ENCODE results near the gene RIMBP2.

RIMBP2 gene

DNA sequence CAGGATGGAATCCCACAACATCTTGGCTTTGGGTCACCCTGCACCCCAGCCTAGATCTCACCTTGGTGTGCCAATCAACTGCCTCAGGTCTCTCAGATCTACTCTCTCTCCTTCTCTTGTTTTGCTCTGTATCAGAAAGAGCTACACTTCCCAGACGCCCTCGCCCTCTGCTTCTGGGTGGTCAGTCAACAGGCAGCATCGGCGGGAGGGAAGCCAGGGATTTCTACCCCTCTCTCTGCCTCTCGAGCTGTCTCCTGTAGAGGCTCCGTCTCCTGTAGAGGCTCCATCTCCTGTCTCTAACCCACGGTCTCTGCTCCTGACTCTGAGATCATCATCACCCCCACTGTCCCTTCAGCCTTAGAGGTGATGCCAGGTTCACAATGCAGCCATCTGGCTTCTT is 226.8 kb downstream of the RIMBP2 start:
- TF ChIP-seq, protein P1, sequence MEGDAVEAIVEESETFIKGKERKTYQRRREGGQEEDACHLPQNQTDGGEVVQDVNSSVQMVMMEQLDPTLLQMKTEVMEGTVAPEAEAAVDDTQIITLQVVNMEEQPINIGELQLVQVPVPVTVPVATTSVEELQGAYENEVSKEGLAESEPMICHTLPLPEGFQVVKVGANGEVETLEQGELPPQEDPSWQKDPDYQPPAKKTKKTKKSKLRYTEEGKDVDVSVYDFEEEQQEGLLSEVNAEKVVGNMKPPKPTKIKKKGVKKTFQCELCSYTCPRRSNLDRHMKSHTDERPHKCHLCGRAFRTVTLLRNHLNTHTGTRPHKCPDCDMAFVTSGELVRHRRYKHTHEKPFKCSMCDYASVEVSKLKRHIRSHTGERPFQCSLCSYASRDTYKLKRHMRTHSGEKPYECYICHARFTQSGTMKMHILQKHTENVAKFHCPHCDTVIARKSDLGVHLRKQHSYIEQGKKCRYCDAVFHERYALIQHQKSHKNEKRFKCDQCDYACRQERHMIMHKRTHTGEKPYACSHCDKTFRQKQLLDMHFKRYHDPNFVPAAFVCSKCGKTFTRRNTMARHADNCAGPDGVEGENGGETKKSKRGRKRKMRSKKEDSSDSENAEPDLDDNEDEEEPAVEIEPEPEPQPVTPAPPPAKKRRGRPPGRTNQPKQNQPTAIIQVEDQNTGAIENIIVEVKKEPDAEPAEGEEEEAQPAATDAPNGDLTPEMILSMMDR (IDR thresholded peaks at IDR 0.05; ENCODE audit: low read depth, low read length), result no peak
- DNase-seq (ENCODE audit: extremely low read depth, low read depth), result no peak

DNA sequence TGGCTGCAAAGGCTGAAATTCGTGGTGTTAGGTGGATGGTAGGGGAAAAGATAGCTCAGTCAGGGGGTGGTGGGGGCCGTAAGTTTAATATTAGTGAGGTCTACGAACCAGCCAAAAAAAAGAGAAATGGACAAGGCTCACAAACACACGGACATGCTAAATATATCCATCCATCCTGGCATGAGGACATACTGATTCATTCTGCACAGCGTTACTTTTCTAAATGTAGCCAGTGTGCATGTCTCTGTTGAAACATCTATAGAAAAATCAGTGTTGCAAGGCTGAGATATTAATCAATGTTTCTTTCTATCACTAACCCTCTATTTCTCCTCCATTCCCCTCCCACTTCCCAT is 227.8 kb downstream of the RIMBP2 start:
- no peak for DNase-seq (ENCODE audit: extremely low read depth, low read depth)

DNA sequence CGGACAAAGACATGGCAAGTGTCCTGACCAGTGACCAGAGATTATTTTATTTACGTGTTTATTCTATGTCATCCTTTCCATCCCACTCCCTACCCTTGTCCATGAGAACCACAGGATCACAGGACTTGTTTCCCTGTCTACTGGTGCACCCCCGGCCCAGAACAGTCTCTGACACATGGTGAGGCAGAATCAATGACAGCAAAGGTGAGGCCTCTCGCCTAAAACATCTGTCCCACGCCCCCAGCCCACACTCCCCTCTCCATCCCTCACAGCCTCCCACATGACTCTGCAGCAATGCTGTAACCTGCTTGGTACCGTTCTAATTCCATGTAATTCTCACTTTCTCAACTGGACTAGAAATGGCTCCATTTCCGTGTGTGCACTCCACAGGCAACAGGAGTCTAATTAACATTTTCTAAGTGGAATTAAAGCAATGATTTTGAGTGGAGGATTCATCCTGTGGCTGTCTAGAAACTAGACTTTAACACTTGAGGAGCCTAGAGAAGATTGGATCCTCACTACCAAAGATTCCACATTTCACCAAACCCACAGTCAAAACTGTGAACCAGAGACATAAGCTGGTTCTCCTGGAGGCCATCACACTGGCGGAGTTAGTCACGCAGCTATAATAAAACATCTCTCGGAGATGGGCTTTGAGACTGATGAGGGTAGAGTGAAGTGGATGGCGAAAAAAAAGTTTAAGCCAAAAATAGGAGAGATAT is 228.3 kb downstream of the RIMBP2 start:
- TF ChIP-seq, protein P1 (IDR thresholded peaks at IDR 0.05; ENCODE audit: low read depth, low read length), result no peak
- no peak for DNase-seq (ENCODE audit: extremely low read depth, low read depth)

More for the DNA sequence above, 227.8 kb downstream of the RIMBP2 start:
- TF ChIP-seq, protein P1 (IDR thresholded peaks at IDR 0.05; ENCODE audit: low read depth, low read length), result no peak

DNA sequence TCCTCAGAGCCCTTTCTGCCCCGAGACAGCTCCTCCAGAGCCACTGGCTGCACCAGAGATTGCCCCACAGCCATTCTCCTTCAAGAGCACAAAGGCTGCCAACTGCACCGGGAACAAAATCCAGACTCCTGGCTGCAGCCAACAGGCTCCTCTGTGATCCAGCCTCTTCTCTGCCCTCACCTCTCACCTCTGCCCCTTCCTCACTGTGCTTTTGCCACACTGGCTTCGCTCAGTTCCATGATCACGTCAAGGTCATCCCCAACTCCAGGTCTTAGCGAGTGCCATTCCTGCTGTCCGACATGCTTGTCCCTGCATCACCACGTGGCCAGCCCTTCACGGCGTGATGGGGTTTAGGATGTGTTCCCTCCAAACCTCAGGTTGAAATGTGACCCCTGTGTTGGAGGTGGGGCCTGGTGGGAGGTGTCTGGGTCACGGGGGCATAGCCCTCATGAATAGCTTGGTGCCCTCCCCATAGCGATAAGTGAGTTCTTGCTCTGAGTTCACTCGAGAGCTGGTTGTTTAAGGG is 229.1 kb downstream of the RIMBP2 start:
- TF ChIP-seq, protein P1 (IDR thresholded peaks at IDR 0.05; ENCODE audit: low read depth, low read length), result no peak
- DNase-seq (ENCODE audit: extremely low read depth, low read depth), result no peak

DNA sequence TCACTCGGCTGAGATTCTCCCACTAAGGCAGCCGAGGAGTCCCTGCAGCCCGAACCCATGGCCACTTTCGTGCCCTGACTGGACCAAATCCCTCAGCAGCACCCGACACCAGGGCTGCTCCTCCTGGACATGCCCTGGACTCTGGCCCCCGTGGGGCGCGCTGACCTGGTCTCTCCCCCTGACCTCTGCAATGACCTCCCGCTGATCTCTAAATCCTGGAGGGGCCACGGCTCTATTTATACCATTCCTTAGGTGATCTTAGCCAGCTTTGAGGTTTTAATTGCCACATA is 230.0 kb downstream of the RIMBP2 start:
- TF ChIP-seq, protein P1 (IDR thresholded peaks at IDR 0.05; ENCODE audit: low read depth, low read length), result no peak

DNA sequence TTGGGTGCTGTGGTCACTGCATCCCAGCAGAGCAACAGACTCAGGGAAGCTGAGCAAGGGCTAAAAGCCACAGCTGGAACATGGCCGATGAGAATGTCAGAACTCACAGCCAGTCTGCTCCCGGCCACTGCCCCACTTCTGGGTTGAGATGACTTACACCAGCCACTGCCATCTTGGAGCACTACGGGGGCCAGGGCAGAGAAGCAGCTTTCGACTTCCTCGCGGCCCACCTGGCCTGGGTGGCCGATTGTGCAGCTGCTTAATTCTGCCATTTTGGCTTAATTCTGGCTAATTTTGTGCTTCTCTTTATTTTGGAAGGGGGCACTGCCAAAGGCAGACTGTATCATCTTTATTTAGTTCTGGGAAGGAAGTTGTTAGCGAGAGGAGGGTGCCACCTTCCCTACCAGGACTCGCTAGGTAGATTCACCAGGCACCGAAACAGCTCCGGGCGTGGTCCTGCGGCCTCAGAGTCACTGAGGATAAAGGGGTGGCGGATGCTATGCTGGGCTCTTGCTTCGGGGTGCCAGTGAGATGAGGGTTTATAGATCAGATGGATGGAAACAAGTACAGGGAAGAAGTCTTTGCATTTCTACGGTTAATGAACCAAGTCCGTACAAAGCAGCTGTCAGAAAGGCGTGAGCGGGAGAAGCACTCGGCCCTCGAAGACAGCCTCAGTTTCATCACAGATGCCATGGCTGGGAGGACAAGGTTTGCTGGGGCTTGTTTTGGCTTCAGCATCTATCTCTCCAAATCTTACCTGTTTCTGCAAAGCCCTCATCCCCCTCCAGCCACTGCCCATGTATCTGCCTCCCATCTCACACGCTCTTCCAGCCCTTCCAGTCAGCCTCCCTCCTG is 230.6 kb downstream of the RIMBP2 start:
- TF ChIP-seq, protein P1 (IDR thresholded peaks at IDR 0.05; ENCODE audit: low read depth, low read length), result no peak
- no peak for DNase-seq (ENCODE audit: extremely low read depth, low read depth)

More for the DNA sequence above, 230.0 kb downstream of the RIMBP2 start:
- DNase-seq (ENCODE audit: extremely low read depth, low read depth), result no peak

DNA sequence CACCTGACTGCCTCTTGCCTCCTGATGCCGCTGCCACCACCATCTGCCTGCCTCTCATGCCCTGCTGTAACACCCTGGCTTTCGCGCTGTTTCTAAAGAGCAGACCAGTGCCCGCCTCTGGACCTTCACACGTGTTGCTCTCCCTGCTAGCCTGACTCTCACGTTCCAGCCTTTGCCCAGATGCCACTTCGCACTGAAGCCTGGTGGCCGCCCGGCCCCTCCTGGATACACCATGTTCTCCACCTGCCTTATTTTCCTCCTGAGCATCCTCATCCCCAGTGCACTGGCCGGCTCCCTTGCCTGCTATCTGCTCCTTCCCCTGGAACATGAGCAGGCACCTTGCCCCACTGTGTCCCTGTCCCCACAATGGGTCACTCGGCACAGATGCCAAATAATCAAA is 231.9 kb downstream of the RIMBP2 start:
- TF ChIP-seq, protein P1 (IDR thresholded peaks at IDR 0.05; ENCODE audit: low read depth, low read length), result no peak
- DNase-seq (ENCODE audit: extremely low read depth, low read depth), result no peak
